SK-N-SH (cell line): Measurements from ENCODE around the gene TRNP1.

ENCODE experiments used
- FOSL2 ChIP-seq: IDR thresholded peaks from 2 replicates; pipeline ENCODE4 v1.4.0; 2012; ENCODE audit warnings: low read depth, mild to moderate bottlenecking, moderate library complexity, borderline replicate concordance
- JUND ChIP-seq: IDR thresholded peaks from 2 replicates; pipeline ENCODE4 v1.4.0; 2012
- TAF1 ChIP-seq: IDR thresholded peaks from 2 replicates; pipeline ENCODE4 v1.6.1; 2012; ENCODE audit warnings: low read depth, mild to moderate bottlenecking, low read length, moderate library complexity, borderline replicate concordance
- USF2 ChIP-seq: fragments of 150-350 bp; IDR thresholded peaks from 2 replicates; pipeline ENCODE4 v1.6.1; 2017; ENCODE audit warnings: antibody characterized with exemption, low read length, low read depth, borderline replicate concordance
- TF ChIP-seq, protein P1 (sequence below): fragments of 200-600 bp; sonication (generic); IDR thresholded peaks from 2 replicates; pipeline ENCODE4 v1.6.1; 2017; ENCODE audit warnings: antibody characterized with exemption, mild to moderate bottlenecking, moderate library complexity

GRCh38 chr1:27027575-27028250 lies 34.2 kb downstream of the TRNP1 start:
- TF ChIP-seq TAF1 (no peak), USF2 (no peak), JUND (no peak), FOSL2 (no peak)
- TF ChIP-seq, protein P1, sequence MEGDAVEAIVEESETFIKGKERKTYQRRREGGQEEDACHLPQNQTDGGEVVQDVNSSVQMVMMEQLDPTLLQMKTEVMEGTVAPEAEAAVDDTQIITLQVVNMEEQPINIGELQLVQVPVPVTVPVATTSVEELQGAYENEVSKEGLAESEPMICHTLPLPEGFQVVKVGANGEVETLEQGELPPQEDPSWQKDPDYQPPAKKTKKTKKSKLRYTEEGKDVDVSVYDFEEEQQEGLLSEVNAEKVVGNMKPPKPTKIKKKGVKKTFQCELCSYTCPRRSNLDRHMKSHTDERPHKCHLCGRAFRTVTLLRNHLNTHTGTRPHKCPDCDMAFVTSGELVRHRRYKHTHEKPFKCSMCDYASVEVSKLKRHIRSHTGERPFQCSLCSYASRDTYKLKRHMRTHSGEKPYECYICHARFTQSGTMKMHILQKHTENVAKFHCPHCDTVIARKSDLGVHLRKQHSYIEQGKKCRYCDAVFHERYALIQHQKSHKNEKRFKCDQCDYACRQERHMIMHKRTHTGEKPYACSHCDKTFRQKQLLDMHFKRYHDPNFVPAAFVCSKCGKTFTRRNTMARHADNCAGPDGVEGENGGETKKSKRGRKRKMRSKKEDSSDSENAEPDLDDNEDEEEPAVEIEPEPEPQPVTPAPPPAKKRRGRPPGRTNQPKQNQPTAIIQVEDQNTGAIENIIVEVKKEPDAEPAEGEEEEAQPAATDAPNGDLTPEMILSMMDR: no peak
